Ecto neural progenitor cell (in vitro differentiated cells): ENCODE data around the gene ISCA2.
A peak's percentile ranks its signal among the peaks of the same experiment; 100 is the strongest.
"Not testable (repeated sequence)": the region's sequence is repeated elsewhere in the genome, so short reads cannot be mapped to it uniquely, and the experiment has no call there.

Source experiments
- DNase-seq: peaks from one replicate; pipeline ENCODE4 v3.0.0-alpha.2; 2018; ENCODE audit warnings: low spot score

ISCA2 gene

DNA sequence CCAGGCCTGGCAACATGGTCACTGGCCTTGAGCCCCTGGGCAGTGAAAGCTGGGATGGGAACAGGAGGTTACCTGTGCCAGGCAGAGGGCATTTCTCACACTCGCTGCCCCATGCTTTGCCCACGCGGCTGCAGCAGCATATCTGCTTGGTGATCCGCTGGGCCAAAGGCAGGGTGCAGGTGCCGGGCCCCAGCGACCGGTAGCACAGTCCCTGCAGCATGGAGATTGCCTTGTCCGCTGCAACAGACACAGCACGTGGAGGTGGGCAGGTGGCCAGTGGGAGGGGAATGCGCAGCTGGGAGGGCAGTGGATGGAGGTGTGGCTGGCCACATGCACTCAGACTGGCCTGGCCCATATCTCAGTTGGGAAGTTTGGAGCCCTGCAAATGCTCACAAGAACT lies 35.3 kb downstream of the ISCA2 start:
- no peak for DNase-seq

DNA sequence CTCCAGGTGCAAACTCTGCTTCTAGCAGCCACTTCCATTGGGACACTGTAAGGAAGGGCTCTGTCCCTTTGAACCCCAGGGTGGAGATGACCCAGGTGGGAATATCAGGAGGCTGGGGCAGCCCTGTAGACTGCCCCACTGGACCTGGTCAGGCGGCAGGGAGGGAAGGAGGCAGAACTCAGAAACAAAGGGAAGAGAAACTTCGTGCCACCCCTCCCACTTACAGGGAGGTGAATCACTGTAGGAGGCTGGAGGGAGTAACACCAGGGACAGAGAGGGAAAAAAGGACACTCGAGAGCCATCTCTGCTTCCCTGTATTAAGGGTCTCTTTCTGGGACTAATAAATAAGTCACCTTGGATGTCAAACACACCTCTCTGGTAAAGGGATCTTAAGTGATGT lies 37.4 kb downstream of the ISCA2 start:
- no peak for DNase-seq

DNA sequence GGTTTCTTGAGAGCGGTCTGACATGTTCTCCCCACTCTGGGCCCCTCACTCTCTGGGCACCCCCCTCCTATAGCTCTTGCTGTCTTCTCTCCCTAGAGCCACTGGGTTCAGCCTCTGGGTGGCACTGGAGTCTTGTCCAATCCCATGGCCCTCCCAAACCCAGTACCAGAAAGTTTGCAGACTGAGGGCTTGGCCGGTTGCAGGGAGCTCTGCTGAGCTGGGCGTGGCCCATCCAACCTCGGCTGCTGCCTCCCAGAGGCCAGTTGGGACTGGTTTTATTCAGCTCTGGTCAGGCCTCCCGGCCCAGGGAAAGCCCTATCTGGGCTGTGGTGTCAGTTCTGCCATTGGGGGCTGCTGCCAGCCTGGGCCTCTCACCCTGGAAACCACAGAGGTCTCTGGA lies 37.9 kb downstream of the ISCA2 start:
- DNase-seq: peak; percentile 81

DNA sequence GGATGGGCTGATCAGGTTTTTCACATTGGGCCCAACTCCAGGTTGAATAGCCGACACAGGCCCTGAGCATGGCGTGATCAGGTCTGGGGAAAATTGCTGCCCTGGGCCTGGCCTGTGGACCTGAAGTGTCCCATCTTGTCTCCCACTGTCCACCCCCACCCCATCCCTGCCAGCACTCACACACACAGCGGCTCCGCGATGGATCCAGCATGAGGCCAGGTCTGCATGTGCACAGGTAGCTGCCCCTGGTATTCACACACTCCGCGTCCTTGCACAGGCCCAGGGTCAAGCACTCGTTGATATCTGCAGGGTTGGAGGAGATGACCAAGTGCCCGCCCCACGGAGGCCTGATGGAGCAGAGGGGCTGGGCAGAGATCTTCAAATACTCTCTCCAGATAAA lies 38.7 kb downstream of the ISCA2 start:
- DNase-seq: no peak

DNA sequence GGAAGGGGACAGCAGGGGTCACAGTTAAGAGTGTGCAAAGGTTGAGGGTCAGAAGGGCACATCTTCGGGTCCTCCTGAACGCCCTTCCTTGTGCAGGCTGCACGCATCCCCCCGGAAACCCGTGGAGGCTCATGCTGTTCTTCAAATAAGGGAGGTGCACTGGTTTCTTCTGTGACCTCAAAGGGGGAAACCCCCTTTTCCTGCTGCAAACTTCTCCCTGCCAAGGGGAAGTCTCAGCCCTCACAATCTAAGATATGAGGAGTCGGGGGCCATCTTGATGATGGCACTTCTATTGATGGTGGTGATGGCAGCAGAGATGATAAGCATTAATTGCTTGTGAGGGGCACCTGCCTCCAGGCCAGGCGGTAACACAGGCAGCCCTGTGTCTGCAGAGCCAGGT lies 40.0 kb downstream of the ISCA2 start:
- no peak for DNase-seq

DNA sequence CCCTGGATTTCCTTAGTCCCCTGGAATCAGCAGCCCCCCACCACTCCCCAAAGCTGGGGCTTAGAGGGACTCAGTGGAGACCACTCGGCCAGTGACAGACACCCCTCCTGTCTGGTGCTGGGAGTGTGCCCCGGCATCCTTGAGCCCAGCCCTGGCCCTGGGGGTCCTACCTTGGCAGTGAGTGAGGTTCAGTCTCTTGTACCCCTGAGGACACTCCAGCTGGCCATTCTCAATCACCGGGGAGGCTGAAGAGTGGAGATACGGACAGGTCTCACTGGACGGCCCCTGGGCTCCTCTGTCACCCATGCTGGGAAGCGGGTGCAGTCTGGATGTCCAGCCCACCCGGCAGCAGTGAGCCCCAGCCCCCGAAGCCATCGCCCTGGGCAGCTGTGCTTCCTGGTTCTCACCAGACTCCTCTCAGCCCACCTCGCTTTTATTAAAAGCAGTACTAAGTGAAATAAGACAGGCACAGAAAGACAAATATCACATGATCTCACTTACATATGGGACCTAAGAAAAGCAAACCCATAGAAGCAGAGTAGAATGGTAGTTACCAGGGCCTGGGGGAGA lies 42.3 kb downstream of the ISCA2 start:
- no peak for DNase-seq

DNA sequence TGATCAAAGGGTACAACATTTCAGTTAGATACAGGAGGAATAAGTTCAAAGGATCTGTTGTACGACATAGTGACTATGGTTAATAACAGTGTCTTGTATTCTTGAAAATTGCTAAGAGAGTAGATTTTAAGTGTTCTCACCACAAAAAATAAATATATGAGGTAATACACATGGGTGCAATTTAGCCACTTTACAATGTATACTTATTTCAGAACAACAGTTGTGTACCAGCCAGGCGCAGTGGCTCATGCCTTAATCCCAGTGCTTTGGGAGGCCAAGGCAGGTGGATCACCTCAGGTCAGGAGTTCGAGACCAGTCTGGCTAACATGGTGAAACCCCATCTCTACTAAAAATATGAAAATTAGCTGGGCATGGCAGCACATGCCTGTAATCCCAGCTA lies 42.8 kb downstream of the ISCA2 start:
- not testable (repeated sequence) for DNase-seq

DNA sequence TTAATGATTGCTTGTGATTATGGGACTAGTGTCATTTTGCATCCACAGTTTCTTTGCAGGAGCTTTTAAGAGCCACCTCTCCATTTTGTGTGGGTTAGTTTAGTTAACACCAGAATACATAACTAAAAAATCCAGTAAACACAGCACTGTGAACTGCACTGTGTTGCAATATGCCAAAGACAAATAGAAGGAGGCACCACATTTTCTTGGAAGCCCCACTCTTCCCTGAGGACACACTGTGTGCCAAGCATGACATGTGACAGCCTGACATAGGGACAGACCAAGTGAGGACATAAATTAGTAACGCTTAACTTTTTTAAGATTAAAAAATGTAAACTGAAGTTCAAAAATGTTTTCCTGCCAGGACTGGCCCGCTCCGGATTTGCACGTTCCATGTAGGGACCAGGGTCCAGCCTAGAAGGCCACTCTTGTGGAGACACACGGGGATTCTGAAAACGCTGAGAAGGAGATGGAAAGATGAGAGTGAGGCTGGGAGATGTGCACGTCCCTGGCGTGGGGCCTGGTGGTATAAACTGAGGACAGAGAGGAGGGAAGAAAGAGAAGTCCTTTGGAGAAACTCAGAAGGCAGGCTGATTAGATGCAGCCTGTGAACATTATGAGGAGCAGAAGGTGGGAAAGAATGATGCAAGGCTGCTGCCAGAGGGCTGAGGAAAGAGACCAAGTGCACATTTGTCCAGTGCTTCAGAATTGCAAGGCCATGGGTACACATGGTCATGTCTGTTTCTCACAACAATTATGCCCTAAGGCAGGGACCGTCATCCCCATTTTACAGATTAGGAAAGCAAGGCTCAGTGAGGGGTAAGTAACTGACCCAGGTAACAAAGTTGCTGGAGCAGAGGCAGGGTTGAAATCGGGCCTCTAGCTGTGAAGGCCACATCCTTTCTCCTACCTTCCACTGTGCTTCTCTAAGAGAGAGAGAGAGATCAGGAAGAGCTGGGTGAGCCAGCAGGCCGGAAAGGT lies 45.1 kb downstream of the ISCA2 start:
- DNase-seq: no peak

DNA sequence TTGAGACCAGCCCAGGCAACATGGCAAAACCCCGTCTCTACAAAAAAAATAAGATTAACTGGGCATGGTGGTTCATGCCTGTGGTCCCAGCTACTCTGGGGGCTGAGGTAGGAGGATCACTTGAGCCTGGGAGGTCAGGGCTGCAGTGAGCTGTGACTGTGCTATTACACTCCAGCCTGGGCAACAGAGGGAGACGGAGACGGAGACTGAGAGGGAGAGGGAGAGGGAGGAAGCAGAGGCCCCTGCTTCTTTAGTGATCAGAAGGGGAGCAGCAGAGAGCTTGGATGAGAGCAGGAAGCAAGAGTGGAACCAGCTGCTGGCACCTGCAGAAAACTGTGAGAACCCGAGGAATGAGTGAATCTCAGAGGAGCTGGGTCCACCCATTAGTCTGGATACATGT lies 45.9 kb downstream of the ISCA2 start:
- no peak for DNase-seq

DNA sequence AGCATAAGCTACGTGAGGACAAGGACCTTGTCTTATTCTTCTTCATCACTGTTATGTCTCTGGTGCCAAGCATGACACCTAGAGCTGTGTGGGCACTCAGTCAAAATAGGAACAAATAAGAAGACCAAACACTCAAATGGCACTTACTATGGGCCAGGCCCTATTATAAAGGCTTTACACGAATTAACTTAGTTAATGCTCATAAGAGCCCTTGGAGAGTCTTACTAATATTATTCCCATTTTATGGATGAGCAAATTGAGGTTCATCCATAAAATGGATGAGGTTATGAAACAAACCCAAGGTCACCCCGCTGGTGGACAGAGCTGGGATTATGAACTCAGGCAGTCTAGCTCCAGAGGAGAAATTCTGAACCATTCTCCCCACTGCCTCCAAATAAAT lies 47.7 kb downstream of the ISCA2 start:
- DNase-seq: no peak

DNA sequence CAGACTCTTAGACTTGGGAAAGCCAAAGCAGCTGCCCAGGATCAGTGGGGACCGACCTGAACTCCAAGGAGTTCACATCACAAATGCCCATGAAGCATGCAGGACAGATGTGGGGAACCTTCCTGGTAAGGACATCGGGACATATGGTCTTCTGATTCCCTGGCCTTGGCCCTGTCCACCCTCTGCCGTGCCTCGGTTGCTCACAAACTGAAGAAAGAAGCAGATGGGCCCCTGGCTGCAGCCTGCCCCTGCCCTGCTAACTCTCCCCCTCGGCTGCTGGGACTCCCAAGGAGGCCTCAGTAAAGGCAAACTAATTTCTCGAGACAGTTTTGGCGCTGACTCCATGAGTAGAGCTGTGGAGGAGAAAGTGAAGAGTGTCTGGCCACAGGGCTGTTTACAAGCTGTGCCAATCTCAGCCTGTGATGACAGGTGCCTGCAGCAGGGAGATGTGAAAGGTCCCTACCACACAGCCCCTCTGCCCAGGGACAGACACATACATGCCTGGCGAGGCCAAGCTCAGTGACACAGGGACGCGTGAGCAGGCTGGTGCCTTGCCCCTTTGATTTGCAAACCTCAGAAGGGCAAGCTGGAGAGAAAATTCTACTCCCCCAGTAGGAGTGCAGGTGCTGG lies 48.6 kb downstream of the ISCA2 start:
- DNase-seq: no peak

DNA sequence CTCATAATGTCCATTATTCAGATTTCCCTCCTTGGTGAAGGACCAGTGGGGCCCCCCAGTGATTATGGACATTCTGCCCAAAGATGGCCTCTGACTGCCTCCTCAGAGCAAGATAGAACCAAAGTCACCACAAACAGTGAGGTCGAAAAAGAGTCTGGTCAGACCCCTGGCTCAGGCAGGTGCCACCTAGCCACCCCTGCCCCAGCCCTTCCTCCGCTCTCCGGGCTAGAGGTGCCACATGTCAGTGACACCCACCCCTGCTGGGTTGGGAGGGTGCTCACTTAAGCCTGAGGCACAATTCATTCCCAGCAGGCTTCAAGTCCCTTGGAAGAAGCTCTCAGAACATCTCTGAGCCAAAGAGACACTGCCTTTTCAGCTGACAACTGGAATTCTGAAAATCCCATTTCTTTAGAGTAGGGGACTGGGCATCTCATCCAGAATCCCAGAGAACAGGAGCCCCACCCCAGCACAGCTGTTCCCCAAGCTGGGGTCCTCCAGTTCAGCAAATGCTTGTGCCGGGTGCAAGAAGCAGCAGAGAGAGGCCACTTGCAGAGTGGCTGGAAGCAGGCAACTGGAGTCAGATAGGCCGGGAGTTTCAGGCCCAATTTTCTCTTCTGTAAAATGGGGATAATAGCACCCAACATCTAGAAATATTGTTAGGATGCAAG lies 50.3 kb downstream of the ISCA2 start:
- DNase-seq: no peak

DNA sequence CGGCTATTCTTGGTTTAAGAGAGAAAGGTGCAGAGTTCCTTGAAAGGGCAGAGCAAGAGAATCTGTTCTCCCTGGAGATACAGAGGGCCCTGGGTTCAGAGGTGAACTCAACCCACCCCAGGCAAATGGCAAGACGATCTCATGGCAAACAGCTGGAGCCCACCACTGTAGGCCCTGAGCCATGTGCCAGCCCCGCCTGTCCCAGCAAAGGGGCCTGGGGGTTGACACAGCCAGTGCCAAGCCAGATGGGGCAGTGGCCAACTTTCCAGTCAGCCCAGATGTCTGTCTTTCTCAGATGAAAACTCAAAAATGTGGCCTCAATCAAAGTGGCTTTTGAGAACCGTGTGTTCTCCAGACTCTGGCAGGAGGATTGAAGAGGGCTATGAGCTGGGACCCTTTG lies 51.8 kb downstream of the ISCA2 start:
- no peak for DNase-seq

DNA sequence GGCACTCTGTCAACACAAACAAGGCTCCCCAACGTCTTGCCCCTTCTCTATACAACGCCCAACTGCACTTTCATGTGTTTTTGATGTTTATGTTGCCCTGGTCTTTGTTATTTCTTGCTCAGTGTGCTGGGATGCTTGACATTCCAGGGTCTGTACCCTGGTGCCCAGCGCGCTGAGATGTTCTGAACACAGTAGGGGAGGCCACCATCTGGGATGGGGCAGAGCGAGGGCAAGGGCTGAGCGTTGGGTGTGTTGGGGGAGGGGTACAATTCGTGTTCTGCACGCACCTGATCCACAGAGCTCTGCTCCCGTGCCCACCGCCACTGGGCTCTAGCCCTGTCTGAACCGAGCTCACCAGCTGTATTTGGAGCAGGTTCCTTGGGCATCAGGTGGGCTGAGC lies 52.9 kb downstream of the ISCA2 start:
- no peak for DNase-seq
